NCI-H146 (cell line): ENCODE data around the gene GSTM1.
"Not testable (repeated sequence)": the region's sequence is repeated elsewhere in the genome, so short reads cannot be mapped to it uniquely, and the experiment has no call there.

Source experiments
- DNase-seq: peaks from one replicate; lab custom pipeline; 2025; lab: John Stamatoyannopoulos, UW

GSTM1 gene

GRCh38 chr1:109659997-109660690 is 27.5 kb upstream of the GSTM1 start:
- DNase-seq: no peak

- not testable (repeated sequence) for DNase-seq
Measured at GRCh38 chr1:109660691-109661026, 27.0 kb upstream of the GSTM1 start.

- no peak for DNase-seq
Measured at GRCh38 chr1:109661391-109661790, 26.2 kb upstream of the GSTM1 start.

DNA sequence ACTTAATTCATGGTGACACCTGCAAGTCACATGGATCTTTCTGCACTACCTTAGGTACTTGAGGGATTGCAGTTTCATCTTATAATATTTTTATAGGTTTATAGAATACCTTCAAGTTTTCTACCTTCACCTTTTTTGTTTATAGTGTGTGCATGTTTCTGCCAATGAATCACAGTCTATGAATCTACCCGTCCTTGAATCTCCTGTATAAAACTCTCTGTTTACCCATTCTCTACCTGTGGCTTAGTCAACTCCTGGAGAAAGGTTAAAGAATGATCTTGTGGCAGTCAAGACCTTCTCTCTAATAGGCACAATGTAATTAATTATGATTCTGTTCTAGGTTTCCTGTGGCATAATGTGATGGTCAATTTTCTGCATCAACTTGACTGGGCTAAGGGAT is 22.9 kb upstream of the GSTM1 start:
- DNase-seq: no peak

DNA sequence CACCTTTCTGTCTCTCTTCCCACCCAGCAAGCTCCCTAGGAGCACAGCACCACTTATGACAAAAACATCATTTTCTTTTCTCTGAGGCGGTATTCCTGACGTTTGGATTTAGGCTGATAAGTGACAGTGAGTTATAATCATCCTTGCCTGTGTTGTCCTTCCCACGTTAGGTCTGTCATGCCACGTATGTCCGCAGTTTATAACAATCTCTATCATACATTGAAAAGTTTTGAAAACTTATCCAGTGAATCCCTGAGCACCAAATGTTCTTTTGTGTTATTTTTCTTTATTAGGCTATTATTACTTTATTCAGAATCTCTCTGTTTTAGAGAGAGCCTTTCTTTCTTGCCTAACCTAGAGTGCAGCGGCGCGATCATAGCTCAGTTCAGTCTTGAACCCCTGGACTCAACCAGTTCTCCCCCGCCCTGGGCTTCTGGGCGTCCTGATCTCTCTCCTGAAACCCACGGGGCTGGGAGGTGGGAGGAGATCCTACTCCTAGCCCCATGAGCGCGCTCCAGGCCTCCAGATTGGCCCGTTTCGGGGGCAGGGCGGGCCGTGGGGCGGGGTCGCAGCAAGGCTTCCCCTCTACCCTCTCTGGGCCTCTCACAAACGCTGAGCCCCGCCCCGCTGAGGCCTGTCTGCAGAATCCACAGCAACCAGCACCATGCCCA is 20.0 kb upstream of the GSTM1 start, which contains the start of gene GSTM2:
Gene GSTM2 (plus strand): TSS at position 606 of the 671 bp plus-strand sequence. CDS start 59 bp downstream, at position 665.
- peak; percentile 85 for DNase-seq

DNA sequence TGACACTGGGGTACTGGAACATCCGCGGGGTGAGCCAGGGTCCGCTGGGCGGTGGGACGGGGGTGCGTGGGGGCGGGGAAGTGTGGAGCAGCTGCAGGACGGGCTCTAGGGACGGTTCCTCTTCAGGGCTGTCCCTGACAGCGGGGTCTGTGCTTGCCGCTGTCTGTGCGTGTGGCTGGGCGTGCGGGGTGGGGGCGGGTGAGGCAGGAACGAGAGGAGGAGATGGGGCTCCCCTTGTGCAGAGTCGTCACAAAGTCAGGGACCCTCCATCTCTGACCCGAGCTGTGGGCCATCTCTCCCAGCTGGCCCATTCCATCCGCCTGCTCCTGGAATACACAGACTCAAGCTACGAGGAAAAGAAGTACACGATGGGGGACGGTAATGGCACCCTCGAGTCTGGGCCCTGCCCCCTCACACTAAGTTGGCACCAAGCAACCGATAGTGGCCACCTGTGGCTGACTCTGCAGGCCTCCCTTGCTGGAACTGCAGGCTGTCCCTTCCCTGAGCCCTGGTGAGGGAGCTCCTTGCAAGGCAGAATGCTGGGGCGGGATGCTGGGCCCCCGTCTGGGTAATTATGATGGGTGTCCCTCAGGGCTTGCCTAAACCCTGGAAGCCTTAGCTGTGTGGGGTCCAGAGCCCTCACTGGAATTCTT is 19.4 kb upstream of the GSTM1 start:
- no peak for DNase-seq

DNA sequence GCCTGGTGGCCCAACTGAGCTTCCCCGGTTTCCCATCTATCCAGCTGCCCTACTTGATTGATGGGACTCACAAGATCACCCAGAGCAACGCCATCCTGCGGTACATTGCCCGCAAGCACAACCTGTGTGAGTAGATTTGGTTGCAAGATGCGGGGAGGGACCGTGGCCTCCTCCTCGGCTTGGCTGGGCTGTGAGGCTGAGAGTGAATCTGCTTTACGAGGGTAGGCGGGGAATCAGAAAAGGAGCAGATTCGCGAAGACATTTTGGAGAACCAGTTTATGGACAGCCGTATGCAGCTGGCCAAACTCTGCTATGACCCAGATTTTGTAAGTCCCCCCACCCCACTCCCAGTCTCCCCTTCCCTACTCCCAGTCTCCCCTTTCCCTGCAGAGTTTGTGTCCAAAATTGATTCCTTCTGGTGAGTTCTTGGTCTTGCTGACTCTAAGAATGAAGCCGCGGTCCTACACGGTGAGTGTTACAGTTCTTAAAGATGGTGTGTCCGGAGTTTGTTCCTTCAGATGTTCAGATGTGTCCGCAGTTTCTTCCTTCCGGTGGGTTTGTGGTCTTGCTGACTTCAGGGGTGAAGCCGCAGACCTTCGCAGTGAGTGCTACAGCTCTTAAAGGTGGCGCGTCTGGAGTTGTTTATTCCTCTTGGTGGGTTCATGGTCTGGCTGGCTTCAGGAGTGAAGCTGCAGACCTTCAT is 18.2 kb upstream of the GSTM1 start:
- no peak for DNase-seq

DNA sequence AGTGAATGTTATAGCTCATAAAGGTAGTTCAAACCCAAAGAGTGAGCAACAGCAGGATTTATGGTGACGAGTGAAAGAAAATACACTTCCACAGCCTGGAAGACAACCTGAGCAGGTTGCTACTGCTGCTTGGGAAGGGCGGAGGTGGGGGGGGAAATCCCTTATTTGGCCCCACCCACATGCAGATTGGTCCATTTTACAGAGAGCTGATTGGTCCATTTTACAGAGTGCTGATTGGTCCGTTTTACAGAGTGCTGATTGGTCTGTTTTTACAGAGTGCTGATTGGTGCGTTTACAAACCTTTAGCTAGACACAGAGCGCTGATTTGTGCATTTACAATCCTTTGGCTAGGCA is 17.7 kb upstream of the GSTM1 start:
- not testable (repeated sequence) for DNase-seq

- DNase-seq: no peak
Measured at GRCh38 chr1:109671067-109671466, 16.6 kb upstream of the GSTM1 start.

- DNase-seq: not testable (repeated sequence)
Measured at GRCh38 chr1:109673861-109674260, 13.8 kb upstream of the GSTM1 start.

DNA sequence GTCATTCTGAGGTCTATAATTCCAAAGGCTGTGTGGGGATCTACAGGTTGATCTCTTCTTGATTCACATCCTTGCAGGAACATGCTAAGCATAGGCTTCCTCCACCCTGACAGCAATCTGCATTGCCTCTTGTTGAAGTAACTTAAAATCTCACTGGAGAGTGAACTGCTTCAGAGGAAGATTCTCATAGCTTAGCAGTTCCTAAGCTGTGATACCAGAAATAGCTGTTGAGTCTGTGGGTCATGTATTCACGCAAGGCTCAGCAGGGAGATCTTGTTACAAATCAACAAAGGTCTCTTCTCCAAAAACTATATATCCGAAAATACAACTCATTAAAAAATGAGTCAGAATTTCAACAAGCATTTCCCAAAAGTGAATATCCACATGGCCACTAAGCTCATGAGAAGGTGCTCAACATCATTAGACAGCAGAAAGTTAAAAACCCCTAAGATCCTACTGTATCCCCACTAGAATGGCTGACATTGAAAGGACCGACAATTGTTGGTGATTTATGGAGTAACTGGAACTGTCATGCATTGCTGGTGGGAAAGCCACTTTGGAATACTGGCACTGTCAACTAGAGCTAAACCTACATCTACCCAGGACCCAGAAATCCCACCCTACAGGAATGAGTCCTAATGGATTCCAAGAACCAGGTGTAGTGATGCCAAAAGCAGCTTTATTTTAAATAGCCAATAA is 10.8 kb upstream of the GSTM1 start:
- DNase-seq: not testable (repeated sequence)

- DNase-seq: no peak
Measured at GRCh38 chr1:109677459-109677858, 10.2 kb upstream of the GSTM1 start.

GRCh38 chr1:109678637-109679036 is 9.0 kb upstream of the GSTM1 start:
- not testable (repeated sequence) for DNase-seq

- not testable (repeated sequence) for DNase-seq
Measured at GRCh38 chr1:109684777-109685176, 2.8 kb upstream of the GSTM1 start.

DNA sequence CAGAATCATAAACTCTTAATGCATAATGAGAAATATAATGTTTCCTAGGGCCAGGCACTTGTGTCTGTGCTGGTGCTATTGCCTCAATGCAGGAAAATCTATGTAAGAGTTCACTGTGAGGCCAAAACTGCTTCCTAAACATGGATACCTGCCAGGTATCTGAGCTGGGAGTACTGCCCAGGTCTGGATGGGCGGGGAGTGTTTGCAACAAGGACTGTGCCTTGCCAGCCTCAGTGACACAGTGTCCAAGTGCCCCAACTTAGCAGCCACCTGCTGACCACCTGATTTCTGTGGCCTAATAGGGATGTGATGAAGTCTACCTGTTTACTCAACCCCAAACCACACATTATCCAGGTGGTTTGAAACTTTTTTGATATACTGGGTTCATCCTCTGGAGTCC is 2.2 kb upstream of the GSTM1 start:
- DNase-seq: not testable (repeated sequence)

GRCh38 chr1:109685890-109686289 is 1.7 kb upstream of the GSTM1 start:
- DNase-seq: not testable (repeated sequence)

- DNase-seq: not testable (repeated sequence)
Measured at GRCh38 chr1:109687109-109687508, 508 bp upstream of the GSTM1 start.

DNA sequence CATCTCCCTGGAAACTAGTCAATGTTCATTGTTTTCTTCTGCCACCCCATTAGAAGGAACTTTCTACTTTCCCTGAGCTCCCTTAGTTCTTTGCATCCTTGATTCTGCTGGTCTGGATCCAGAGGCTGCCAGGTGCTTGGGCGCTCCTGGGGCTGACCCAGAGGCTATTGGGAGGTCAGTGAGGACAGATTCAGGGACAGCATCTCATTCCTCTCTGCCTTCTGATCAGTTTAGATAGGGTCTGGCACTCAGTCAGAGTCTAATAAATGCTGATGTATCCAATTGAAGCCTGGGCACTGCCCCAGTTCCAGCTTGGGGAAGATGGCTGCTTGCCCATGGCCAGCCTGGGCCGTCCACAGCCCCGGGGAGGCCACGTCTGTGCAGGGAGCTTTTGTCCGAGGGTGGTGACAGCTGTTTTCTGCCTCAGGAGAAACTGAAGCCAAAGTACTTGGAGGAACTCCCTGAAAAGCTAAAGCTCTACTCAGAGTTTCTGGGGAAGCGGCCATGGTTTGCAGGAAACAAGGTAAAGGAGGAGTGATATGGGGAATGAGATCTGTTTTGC is 2.3 kb downstream of the GSTM1 start:
- no peak for DNase-seq

DNA sequence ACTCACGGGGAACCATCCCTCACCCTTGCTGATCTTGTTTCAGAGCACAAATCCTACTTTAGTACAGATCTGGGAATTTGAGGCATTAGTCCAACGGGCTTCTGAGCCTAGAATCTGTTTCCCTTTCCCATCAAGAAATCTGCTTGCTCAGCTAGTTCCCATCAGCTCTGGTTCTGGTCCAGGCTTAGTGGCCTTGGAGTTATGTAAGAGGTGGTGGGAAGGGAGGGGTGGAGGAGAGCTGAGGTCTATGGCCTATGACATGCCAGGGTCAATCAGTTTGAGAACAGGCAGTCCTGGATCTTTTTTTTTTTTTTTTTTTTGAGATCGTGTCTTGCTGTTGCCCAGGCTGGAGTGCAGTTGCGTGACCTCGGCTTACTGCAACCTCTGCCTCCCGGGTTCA is 4.1 kb downstream of the GSTM1 start:
- no peak for DNase-seq

DNA sequence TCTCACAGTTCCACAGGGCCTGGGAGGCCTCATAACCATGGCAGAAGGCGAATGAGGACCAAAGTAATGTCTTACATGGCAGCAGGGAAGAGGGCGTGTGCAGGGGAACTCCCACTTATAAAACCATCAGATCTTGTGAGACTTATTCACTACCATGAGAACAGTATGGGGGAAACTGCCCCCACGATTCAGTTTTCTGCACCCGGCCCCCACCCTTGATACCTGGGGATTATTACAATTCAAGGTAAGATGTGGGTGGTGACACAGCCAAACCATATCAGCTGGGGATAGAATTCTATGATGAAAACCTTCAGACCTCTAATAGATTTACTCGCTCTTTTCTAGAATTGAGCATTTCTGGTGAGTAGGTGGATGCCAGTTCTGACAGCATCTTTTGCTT is 6.8 kb downstream of the GSTM1 start:
- DNase-seq: not testable (repeated sequence)

GRCh38 chr1:109695138-109695537 is 7.5 kb downstream of the GSTM1 start:
- DNase-seq: not testable (repeated sequence)

- no peak for DNase-seq
Measured at GRCh38 chr1:109697066-109697465, 9.4 kb downstream of the GSTM1 start.
